VCaP (cell line): Measurements from ENCODE around the gene HRH1.
"Not testable (repeated sequence)": the region's sequence is repeated elsewhere in the genome, so short reads cannot be mapped to it uniquely, and the experiment has no call there.

ENCODE experiments used
- H3K27ac ChIP-seq: fragments of 450-650 bp; 2 replicates; pipeline ENCODE4 v1.5.1; 2017
- TF ChIP-seq, protein P1 (sequence below): fragments of 450-650 bp; conservative IDR thresholded peaks from 2 replicates; pipeline ENCODE4 v1.5.1; 2017; ENCODE audit warnings: mild to moderate bottlenecking, moderate library complexity

Gene HRH1

GRCh38 chr3:11213810-11214450 lies 59.6 kb downstream of the HRH1 start:
- TF ChIP-seq, protein P1, sequence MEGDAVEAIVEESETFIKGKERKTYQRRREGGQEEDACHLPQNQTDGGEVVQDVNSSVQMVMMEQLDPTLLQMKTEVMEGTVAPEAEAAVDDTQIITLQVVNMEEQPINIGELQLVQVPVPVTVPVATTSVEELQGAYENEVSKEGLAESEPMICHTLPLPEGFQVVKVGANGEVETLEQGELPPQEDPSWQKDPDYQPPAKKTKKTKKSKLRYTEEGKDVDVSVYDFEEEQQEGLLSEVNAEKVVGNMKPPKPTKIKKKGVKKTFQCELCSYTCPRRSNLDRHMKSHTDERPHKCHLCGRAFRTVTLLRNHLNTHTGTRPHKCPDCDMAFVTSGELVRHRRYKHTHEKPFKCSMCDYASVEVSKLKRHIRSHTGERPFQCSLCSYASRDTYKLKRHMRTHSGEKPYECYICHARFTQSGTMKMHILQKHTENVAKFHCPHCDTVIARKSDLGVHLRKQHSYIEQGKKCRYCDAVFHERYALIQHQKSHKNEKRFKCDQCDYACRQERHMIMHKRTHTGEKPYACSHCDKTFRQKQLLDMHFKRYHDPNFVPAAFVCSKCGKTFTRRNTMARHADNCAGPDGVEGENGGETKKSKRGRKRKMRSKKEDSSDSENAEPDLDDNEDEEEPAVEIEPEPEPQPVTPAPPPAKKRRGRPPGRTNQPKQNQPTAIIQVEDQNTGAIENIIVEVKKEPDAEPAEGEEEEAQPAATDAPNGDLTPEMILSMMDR = no peak
- H3K27ac ChIP-seq = no peak overlapping the region

DNA sequence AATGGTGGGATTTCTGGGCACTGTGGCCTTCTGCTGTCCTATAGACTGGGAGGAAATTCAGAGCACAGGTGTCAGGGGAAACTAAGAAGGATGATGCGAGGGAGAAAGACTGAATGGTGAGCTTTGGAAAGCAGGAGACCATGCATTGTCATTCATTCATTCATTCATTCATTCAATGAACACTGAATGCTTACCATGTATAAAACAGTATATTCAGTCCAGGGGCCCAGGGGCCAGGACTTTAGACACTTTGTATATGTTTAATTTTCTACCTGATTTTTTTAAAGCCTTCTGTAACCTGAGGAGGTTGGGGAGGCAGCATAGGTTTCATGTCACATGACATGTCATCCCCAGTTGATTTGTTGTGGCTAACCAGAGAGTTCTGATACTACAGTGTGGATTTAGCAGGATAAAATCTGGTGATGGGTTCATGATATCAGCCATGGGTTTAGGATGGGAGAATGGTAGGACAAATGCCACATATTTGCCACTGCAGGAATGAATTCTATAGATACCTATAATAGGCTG lies 60.2 kb downstream of the HRH1 start:
- TF ChIP-seq, protein P1 = no peak
- no peak overlapping the region for H3K27ac ChIP-seq

GRCh38 chr3:11217370-11217769 lies 63.1 kb downstream of the HRH1 start:
- not testable (repeated sequence) for H3K27ac ChIP-seq

DNA sequence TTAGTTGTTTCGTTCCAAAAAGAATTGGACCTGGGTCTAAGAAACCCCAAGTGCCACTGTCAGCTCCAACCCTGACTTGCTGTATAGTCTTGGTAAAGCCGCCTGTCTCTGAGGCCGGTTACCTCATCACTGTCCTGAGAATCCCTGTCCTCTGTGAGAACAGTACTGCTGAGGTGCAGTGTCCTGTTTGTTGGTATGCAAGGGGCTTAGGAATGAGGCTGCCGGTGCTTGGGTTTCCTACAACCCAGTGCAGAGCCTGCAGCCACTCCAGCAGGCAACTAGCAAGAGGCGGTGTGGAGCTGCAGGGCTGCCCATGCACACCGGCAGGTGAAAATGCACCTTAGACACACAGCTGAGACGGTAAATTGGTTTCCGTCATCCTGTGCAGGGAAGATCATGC lies 65.9 kb downstream of the HRH1 start:
- TF ChIP-seq, protein P1 = no peak
- no peak overlapping the region for H3K27ac ChIP-seq

GRCh38 chr3:11221818-11222415 lies 67.6 kb downstream of the HRH1 start:
- H3K27ac ChIP-seq = no peak overlapping the region
- TF ChIP-seq, protein P1 = 0 out of 2 replicates have a peak, but pooled peaks have one; percentile 11

DNA sequence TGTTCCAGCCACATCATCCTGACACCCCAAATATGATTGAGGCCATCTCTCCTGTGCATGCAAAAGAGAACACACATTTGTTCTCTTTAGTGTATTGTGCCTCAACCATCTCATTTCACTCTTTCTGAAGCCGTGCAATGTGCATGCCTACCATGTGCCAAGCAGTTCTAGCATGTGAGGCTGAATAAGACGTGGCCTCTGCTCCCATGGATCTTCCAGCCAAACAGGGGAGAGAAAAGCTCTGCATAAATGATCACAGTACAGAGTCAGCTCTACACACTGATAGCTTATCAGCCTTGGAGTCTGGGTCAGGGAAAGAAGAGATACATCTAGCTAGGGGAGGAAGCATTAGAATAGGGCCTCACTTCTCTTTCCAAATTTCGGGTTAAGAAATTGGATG lies 69.7 kb downstream of the HRH1 start:
- TF ChIP-seq, protein P1 = no peak

GRCh38 chr3:11224870-11225229 lies 70.6 kb downstream of the HRH1 start:
- TF ChIP-seq, protein P1 = no peak
- peak overlapping the region; percentile 86 for H3K27ac ChIP-seq

More for the DNA sequence above, 69.7 kb downstream of the HRH1 start:
- no peak overlapping the region for H3K27ac ChIP-seq

- TF ChIP-seq, protein P1 = no peak
- H3K27ac ChIP-seq = peak overlapping the region; percentile 86
Observed at GRCh38 chr3:11226042-11226370, 71.7 kb downstream of the HRH1 start.
